GM19397 (cell line): Measurements from ENCODE around the gene UBXN10.

Experiments used
- ATAC-seq: cut with Tn5 transposase; IDR thresholded peaks from one replicate; pipeline ENCODE4 v1.9.1; 2021; ENCODE audit warnings: mild to moderate bottlenecking, moderate library complexity; ENCODE audit not compliant: unreplicated experiment

UBXN10 gene

DNA sequence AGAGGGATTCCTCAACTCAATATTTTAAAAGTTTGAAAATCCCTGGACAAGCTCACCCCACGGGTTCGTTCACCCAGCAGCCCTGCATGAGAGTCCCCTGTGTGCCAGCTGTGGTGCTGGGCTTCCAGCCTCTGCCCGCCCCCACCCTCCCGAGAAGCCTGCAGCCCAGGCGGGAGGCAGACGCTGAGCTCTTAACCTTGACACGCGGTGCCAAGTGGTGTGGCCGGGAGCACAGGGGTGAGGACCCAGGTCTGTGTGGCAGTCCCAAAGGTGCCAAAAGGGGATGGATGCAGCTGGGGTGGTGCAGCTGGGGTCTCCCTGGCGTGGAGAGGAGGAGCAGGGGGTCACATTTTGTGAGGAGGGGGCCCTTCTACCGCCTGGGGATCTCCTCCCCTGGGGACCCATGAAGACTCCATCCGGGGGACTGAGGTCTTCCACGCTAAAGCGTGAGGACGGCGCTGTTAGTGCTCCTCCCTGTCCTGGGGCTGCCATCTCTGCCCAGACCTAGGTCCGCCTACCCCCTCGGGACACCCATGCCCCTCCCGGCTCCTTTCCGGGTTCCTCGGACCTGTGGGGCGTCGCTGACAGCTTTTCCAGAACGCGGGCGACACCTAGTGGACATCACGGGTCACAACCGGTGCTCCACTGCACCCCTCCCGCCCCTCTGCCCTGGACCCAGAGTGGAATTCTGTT lies 33.8 kb upstream of the UBXN10 start:
- ATAC-seq = peak; percentile 66

DNA sequence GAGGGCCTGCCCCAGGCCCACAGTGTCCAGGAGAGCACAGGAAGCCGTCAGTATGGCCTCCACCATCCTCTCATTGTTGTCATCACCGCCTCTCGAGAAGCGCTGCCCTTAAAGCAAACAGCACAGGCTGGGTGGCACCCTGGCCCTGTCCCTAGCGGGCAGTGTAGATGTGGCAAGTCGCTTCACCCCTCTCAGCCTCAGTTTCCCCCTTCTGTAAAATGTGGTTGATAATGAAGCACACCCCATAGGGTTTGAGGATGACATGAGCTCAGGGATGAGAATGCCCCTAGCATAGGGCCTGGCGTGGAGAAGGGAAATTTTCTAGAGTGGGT lies 33.3 kb upstream of the UBXN10 start:
- peak; percentile 10 for ATAC-seq

DNA sequence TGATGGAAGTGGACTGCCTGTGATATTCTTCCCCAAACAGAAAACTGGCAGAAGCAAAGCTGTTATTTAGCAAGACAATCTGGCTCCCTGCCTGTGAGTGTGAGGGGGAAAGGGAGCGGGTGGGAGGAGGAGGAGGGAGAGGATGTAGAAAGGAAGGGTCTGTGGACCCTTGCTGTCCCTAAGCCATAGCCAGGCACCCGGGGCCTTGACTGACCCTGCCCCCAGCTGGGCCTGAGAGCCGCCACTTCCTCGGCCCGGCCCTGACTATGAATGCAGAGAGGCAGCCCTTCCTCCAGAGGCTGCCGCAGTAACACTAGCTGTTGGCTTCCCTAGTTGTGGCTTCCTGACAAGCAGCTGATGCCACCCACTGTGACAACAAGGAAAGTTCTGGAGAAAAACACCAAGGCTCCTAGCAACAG lies 32.9 kb upstream of the UBXN10 start:
- ATAC-seq = no peak

DNA sequence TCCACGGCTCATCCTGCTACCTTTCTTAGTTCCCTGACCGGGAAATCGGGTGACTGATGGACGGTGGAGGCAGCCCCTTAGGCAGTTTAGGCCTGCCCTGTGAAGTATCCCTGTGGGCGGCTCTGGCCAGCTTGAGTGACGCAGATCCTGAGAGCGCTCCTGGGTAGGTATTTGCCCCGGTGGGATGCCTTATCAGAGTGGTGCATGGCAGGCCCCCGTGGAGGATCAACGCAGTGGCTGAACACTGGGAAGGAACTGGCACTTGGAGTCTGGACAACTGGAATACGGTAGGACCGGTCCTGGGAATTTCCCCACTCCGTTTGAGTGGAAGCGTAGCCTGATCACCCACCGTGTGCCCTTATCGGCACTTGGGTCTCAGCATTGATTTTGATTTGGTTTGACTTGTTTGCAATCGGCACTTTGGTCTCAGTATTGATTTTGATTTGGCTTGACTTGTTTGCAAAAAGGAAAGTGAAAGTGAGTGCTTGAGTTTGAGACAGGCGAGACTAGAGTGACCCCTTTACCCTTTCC lies 31.5 kb upstream of the UBXN10 start:
- no peak for ATAC-seq

DNA sequence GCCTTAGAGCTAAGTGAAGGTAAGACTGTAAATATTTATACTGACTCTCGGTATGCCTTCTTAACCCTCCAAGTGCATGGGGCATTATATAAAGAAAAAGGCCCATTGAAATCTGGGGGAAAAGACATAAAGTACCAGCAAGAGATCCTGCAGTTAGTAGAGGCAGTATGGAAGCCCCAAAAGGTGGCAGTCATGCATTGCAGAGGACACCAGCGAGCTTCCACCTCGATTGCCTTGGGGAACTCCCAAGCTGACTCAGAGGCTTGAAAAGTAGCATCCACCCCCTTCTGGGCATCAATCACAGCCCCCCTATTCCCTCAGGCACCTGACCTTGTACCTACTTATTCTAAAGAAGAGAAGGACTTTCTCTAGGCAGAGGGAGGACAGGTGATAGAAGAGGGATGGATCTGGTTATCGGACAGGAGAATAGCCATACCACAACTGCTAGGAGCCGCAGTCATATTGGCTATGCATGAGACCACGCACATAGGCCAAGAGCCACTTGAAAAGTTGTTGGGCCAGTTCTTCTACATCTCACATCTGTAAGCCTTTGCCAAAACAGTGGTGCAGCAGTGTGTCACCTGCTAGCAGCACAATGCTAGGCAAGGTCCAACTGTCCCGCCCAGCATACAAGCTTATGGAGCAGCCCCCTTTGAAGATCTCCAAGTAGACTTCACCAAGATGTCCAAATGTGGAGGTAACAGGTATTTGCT lies 27.4 kb upstream of the UBXN10 start:
- ATAC-seq = no peak

DNA sequence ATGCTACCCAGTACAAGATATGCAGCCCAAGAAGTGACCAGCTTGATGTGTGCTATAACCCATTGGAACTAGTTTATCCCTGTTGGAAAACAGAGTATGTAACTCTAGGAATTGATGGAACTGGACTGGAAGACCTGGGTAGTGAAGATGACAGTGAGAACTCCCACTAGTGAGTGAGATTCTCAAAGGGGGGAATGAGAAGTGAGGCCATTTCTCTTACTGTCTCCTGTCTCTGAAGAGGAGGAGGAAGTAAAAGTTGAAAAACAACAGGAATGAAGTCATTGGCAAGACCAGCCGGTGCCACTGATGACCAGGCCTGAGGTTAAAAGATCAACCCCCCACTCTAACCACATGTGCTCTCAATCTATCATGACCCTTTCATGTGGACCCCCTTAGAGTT lies 25.9 kb upstream of the UBXN10 start:
- no peak for ATAC-seq

DNA sequence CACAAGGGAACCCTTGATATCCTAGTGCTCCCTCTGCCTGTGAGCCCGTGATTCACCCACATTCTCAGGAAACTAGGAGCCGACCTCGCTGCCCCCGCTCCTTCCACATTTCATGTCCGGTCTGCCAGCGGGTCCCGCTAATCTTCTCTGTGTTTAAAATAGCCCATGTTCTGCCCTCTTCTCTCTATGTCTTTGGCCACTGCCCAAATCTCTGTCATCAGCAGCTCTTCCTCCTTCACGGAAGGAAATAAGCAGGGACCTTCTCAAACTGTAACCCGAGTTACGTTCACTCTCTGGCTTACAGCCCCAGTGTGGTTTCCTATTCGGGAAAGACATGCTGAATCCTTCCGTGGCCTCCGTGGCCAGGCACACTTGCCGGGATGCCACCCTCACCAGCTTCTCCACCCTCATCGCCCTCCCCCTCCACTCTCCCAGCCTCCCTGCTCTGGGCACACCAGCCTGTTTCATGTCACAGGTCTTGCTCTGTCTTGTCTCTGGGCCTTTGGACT lies 21.1 kb upstream of the UBXN10 start:
- no peak for ATAC-seq

DNA sequence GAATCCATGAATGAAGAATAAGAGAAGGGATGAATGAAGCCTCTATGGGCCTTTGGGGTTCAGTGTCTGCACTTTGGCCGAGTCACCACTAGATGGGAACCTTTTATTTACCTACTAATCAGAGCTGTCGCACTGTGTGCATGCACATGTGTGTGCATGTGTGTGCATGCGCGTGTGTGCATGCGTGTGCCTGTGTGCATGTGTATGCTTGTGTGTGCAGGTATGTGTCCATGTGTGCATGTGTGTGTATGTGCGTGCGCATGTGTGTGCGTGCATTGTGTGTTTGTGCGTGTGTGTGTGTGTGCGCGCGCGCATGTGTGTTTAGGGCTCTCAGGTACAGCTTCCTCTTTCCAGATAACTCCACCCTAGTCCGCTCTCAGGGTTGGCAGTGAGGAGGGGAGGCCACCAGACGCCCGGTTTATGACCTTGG lies 20.4 kb upstream of the UBXN10 start:
- no peak for ATAC-seq

DNA sequence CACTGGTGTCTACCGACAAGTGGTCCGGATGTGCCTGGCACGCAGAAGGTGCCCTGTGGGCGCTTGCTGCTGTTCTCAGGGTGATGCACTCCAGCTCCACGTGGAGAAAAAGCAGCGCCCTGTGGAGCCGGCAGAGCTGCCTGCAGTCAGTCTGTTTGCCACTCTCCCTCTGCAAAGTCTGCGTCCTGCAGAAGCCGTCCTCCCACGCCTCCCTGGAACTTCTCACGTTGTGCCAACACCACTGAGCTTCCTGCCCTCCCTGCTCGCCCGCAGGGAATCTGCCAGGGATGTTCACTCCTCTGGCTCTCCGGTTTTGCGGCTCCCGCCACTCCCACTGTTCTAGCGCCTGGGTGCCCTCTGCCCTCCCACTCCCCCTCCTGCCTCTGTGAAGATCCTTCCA lies 19.8 kb upstream of the UBXN10 start:
- ATAC-seq = no peak

DNA sequence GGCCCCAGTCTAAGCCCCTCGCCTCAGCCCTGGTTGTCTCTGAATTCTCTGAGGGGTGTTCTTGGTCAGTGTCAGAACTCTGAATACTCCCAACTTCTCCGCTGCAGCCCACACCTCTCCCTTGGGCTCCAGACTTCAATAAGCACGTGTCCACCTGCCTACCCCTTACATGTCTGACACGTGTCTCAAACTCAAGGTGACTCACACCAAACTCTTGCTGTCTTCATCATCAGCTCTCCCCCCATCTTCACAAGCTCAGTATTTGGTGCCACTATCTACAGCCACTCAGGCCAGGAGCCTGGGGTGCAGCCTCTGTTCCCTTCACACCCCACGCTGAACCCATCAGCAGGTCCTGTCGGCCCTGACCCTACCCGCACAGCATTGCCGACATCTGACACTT lies 18.8 kb upstream of the UBXN10 start:
- no peak for ATAC-seq

DNA sequence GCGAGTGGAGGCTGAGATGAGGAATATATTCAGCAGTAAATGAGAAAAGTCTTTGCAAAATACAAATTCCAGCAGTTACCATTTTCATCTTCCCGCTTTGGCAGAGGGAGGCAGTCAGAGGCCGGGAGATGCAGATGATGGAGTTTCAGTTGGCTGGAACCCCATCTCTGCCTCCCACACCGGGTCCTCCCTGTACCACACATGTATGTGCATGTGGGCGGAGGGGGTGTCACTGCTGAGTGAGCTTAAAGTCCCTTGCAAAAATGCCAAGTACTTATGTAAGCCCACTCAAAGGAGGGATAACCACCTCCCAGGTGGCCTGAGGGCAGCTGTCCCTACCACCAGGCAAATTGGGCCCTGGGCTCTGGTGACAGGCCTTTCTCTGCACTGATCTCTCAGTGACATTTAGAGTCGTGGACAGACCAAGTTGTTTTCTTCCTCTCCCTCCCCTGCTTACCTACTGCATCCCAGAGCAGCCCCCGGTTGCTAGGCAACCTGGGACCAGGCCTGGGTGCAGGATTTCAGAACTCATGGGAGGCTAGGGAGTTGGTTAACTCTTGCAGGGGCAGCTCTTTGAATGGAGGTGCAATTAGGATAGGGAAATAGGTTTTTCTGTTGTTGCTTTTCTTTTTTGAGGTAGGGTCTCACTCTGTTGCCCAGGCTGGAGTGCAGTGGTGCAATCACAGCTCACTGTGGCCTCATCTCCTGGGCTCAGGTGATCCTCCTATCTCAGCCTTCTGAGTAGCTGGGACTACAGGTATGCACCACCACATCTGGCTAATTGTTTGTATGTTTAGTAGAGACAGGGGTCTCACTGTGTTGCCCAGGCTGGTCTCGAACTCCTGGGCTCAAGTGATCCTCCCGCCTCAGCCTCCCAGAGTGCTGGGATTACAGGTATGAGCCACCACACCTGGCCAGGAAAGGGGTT lies 17.1 kb upstream of the UBXN10 start:
- no peak for ATAC-seq

DNA sequence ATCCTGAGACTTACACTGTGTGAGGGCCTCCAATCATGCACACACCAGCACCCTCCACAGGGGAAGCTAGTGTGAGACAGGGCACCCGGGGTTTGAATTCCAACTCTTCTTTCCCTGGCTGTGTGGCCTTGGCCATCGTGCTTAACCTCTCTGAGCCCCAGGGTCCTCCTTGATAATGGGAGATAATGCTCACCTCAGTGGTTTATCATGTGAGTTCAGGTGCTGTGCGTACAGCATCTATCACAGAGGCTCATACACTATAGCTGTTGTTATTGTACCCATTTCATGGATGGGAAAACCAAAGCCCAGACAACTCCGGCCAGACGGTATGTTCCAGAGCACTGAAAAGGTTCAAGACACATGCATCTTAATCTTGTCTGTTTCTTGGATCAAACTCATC lies 16.0 kb upstream of the UBXN10 start:
- no peak for ATAC-seq

DNA sequence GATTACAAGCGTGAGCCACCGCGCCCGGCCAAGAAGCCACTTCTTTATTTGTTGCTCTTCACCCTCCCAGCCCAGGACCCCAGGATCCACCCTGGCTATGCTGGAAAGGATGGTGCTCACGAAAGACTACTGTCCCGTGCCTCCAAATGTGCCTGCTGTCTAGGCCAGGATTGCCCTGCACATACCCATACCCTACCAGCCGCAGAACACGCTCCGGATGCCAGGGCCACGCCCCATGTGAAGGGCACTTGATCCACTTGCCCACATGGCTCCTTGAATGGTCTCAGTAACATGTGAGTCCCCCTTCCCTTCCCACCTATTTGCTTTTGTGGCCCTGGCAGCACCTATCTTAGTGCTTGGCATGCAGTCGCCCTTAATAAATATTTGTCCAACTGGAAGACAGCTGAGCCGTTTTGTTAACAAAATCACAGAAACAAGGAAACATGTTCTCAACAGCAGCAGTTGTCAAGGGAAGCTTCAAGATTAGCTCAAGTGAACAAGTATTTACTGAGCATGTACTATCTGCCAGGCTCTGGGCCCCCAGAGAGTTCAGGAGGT lies 13.8 kb upstream of the UBXN10 start:
- no peak for ATAC-seq

DNA sequence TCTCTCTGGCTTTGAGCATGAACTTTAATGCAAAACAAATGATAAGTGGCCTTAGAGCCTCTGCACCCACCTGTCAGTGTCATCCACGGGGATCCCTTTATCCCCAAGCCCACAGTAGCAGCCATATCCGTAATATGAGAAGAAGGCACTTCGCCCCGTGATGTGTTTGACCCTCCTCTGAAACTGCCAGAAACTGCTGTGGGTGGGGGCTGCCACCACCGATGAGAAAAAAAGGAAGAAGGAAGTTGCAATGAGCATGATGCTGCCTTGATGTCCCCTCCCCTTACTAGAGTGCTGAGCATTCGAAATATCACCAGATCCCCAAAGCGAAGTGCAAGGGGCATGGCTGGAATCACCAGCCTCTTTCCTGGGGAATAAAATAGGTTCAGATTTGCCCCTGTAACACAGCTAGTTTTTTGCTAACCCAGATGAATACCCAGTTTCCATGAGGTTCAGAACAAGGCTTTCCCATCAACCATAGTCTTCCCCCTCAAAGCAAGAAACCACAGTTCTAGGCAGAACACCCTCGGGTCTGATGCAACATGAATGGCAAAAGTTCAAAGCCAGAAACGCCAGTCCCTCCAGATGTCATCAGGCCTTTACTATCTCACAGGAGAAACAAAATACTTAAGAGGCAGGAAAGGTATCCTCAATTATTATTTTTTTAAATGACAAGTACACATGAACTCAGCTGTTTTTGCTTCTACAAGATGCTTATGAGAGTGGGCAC lies 10.8 kb upstream of the UBXN10 start:
- ATAC-seq = no peak

DNA sequence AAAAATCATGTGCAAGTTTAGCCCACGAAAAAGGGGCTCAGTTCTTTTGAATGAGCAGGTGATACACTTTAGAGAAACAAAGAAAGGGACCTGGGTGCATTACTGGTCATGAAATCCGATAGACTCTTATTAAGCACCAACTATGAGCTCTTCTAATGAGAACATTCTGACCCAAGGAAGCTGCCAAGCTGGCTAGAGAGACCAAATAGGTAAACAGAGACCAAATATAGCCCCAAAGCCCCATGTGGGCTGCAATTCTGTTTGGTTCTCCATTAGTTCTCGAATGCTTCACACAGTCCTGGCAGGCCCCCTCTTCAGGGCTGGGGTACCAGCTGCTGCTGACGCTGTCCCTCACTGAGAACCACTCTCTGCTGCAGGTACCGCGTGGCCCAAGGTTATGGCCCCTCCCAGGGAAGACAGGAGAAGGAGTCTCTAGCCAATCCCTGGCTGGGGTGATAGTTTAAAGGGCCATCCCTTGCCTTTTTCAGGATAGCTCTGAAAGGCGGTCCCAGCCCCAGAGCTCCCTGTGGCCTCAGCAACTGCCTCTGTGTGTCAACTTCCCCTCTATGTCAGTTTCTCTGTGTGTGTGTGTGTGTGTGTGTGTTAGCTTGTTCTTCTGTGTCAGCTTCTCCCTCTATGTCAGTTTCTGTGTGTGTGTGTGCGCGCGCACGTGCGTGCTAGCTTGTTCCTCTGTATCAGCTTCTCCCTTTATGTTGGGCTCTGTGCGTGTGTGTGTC lies 7.1 kb upstream of the UBXN10 start:
- no peak for ATAC-seq

DNA sequence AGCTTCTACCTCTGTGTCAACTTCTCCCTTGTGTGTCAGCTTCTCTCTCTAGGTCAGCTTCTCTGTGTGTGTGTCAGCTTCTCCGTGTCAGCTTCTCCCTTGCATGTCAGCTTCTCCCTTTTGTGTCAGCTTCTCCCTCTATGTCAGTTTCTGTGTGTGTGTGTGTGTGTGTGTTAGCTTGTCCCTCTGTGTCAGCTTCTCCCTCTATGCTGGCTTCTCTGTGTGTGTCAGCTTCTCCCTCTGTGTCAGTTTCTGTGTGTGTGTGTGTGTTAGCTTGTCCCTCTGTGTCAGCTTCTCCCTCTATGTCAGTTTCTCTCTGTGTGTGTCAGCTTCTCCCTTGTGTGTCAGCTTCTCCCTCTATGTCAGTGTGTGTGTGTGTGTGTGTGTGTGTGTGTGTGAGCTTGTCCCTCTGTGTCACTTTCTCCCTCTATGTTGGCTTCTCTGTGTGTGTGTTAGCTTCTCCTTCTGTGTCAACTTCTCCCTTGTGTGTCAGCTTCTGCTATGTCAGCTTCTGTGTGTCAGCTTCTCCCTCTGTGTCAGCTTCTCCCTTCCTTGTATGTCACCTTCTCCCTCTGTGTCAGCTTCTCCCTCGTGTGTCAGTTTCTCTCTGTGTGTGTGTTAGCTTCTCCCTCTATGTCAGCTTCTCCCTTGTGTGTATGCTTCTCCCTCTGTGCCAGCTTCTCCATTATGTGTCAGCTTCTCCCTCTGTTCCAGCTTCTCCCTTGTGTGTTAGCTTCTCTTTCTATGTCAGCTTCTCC lies 6.3 kb upstream of the UBXN10 start:
- no peak for ATAC-seq

DNA sequence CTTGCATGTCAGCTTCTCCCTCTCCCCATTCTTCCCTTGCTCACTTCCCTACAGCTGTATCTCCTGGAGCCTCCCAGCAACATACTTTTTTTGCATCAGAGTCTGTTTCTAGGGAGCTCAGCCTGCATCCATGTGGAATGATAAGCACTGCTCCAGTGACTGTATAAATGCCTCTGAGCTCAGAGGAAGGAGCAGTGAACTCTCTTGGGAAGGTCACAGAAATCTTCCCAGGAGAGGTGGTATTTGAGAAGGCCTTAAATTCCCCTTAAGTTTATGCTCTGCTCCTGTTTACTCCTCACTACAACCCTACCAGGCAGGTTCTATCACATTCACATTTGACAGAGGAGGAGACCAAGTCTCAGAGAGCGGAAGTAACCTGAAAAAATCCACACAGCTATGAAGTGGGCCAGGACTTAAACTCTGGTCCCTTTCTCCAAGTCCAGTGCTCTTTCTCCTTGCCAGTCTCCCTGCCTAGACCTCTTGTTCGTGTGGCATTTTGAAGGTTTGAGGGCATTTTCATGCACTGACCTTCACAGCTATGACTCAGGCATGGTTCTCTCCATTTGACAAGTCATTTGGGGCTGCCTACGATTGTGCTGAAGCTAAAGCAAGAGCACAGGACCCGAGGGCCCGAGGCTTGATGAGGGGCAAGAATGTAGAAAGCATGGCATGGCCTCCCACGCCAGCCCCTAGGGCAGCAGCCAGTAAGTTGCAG lies 5.6 kb upstream of the UBXN10 start:
- ATAC-seq = no peak

DNA sequence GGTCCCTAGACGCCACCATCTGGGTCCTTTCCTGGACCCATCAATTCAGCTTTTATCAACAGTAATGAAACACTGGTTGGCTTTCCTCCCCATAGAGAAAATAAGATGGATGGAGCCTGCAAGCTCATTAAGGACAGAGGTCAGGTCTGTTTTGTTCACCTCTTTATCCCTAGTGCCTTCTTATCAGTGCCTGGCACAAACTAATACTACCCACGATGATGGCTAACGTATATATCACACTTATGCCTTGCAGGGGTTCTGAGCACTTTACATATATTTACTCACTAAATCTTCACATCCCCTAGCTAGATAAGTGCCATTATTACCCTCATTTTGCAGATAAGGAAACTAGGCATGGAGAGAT lies 5.1 kb upstream of the UBXN10 start:
- no peak for ATAC-seq
